Naive thymus-derived CD4-positive, alpha-beta T cell (primary cell): Measurements from ENCODE around the gene ADAMTS14. TPM values are rescaled to one million over a fixed set of nuclear protein-coding genes. Genes with fewer than 3 reads are reported as not detected.

Source experiments
- ATAC-seq: fragments of 150-1000 bp; cut with Tn5 transposase; 2 replicates; pipeline ENCODE4 v1.10.0; 2021; ENCODE audit warnings: mild to moderate bottlenecking, moderate library complexity
- CTCF ChIA-PET: fragments of 350-600 bp; sonication (Branson Sonifier 250); formaldehyde crosslinking; loops from one replicate; lab custom pipeline; 2021; ENCODE audit warnings: antibody characterized with exemption; lab: Charles Lee
- POLR2A ChIA-PET: fragments of 350-600 bp; sonication (Branson Sonifier 250); formaldehyde crosslinking; loops from one replicate; lab custom pipeline; 2021; ENCODE audit warnings: antibody characterized with exemption, inconsistent platforms; lab: Charles Lee
- DNase-seq, 9 donors: peaks; one replicate each; pipeline versions ENCODE4 v3.0.0 to v3.0.0-alpha.2; 2020 to 2022; ENCODE audit warnings: mixed read lengths in 1 of 9
- H3K27ac ChIP-seq: one replicate; pipeline ENCODE4 v1.7.0; 2013; ENCODE audit warnings: mild to moderate bottlenecking, low read depth, low read length, moderate library complexity
- H3K27me3 ChIP-seq, 2 donors: one replicate each; pipeline ENCODE4 v1.7.0; 2013; ENCODE audit warnings: low read length in 2 of 2, mild to moderate bottlenecking in 2 of 2, moderate library complexity in 2 of 2; ENCODE audit not compliant: control insufficient read depth in 2 of 2, insufficient read depth in 2 of 2
- H3K36me3 ChIP-seq, 3 experiments: 1 replicate in 2 of 3; 2 replicates in 1 of 3; pipeline ENCODE4 v1.7.0; 2013; ENCODE audit warnings: low read length in 3 of 3, mild to moderate bottlenecking in 3 of 3, moderate library complexity in 1 of 3; ENCODE audit not compliant: insufficient read depth in 3 of 3, control insufficient read depth in 2 of 3
- H3K4me1 ChIP-seq, 2 donors: one replicate each; pipeline ENCODE4 v1.7.0; 2013; ENCODE audit warnings: low read length in 2 of 2, mild to moderate bottlenecking in 2 of 2, moderate library complexity in 1 of 2; ENCODE audit not compliant: control insufficient read depth in 2 of 2, insufficient read depth in 2 of 2
- H3K4me3 ChIP-seq: 2 replicates; pipeline ENCODE4 v1.7.0; 2013; ENCODE audit warnings: mild to moderate bottlenecking, low read length
- H3K9me3 ChIP-seq, 3 experiments: 1 replicate in 2 of 3; 2 replicates in 1 of 3; pipeline ENCODE4 v1.7.0; 2013; ENCODE audit warnings: low read length in 3 of 3; ENCODE audit not compliant: control insufficient read depth in 2 of 3
- H3K27ac Mint-ChIP-seq, 9 donors: one replicate each; pipeline ENCODE4 v1.8.0; 2020 to 2022; ENCODE audit warnings: mixed read lengths in 9 of 9, mild to moderate bottlenecking in 8 of 9, moderate library complexity in 5 of 9, inconsistent platforms in 2 of 9
- H3K27me3 Mint-ChIP-seq, 5 donors: one replicate each; pipeline ENCODE4 v1.8.0; 2021 to 2022; ENCODE audit warnings: mixed read lengths in 5 of 5, mild to moderate bottlenecking in 1 of 5
- H3K36me3 Mint-ChIP-seq, 5 donors: one replicate each; pipeline ENCODE4 v1.8.0; 2020 to 2022; ENCODE audit warnings: mixed read lengths in 5 of 5, mild to moderate bottlenecking in 3 of 5, inconsistent platforms in 1 of 5
- H3K4me1 Mint-ChIP-seq, 7 donors: one replicate each; pipeline ENCODE4 v1.8.0; 2020 to 2022; ENCODE audit warnings: mixed read lengths in 7 of 7, mild to moderate bottlenecking in 3 of 7, inconsistent platforms in 1 of 7
- H3K4me3 Mint-ChIP-seq, 10 donors: one replicate each; pipeline ENCODE4 v1.8.0; 2020 to 2022; ENCODE audit warnings: mild to moderate bottlenecking in 10 of 10, mixed read lengths in 10 of 10, moderate library complexity in 6 of 10, inconsistent platforms in 2 of 10
- H3K9me3 Mint-ChIP-seq, 11 donors: one replicate each; pipeline ENCODE4 v1.8.0; 2020 to 2022; ENCODE audit warnings: mixed read lengths in 11 of 11, mild to moderate bottlenecking in 4 of 11, inconsistent platforms in 1 of 11, moderate library complexity in 1 of 11
- intact Hi-C, 2 donors: fragments of 100-400 bp; cut with micrococcal nuclease; formaldehyde crosslinking; loops; one replicate each; pipeline ENCODE4 v1.15.1; 2023
- polyA plus RNA-seq, 2 donors: library from polyadenylated mRNA; unstranded; fragments of 300-500 nt; fragmentation: Illumina TruSeq; gene quantifications; one replicate each; pipeline ENCODE4 v1.2.3, GENCODE V29; 2021
- total RNA-seq, 6 experiments: library from RNA in 5 of 6; stranded (reverse) in 5 of 6; gene quantifications; 1 replicate in 5 of 6; 2 replicates in 1 of 6; pipeline ENCODE4 v1.2.3 and lab custom pipeline; 2021 to 2026

Gene ADAMTS14
- total and polyA plus RNA-seq, 7 experiments from 2014 or later = 0.08 to 0.10 TPM; not detected in 5

GRCh38 chr10:70742537-70743429 lies 70.5 kb downstream of the ADAMTS14 start:
- intact Hi-C loops = no loop called here
- Mint-ChIP-seq H3K27ac (peak overlapping the region in 1 of 9 donors; percentile 16), H3K4me1 (peaks cover 0 to 23% (median 0%) of the 10 kb centered on the region in 7 donors), H3K9me3 (peaks cover 0 to 3% (median 0%) of the 10 kb centered on the region in 11 donors), H3K27me3 (no peaks in the 10 kb centered on the region), H3K36me3 (peaks cover 0 to 6% (median 0%) of the 10 kb centered on the region in 5 donors), H3K4me3 (peak overlapping the region in 1 of 10 donors; percentile 7)
- no peaks in the 10 kb centered on the region for H3K4me1 ChIP-seq
- H3K27ac ChIP-seq = no peak overlapping the region
- DNase-seq (no peak), ATAC-seq (no peak)
- POLR2A ChIA-PET = no interaction called here
- no peaks in the 10 kb centered on the region for H3K27me3 ChIP-seq
- no peaks in the 10 kb centered on the region for H3K36me3 ChIP-seq
- H3K9me3 ChIP-seq = no peaks in the 10 kb centered on the region
- no peak overlapping the region for H3K4me3 ChIP-seq
- CTCF ChIA-PET = no interaction called here

GRCh38 chr10:70743430-70743788 lies 71.1 kb downstream of the ADAMTS14 start:
- Histone ChIP-seq H3K4me1 (no peaks in the 10 kb centered on the region), H3K27me3 (no peaks in the 10 kb centered on the region), H3K4me3 (no peak overlapping the region), H3K27ac (no peak overlapping the region), H3K9me3 (no peaks in the 10 kb centered on the region), H3K36me3 (no peaks in the 10 kb centered on the region)
- ChIA-PET CTCF (no interaction called here), POLR2A (no interaction called here)
- intact Hi-C loops = no loop called here
- Mint-ChIP-seq H3K36me3 (peaks cover 0 to 6% (median 0%) of the 10 kb centered on the region in 5 donors), H3K27ac (peak overlapping the region in 1 of 9 donors; percentile 33), H3K4me1 (peaks cover 0 to 23% (median 0%) of the 10 kb centered on the region in 7 donors), H3K4me3 (peak overlapping the region in 1 of 10 donors; percentile 7), H3K9me3 (peaks cover 0 to 3% (median 0%) of the 10 kb centered on the region in 11 donors), H3K27me3 (no peaks in the 10 kb centered on the region)
- no peak for ATAC-seq
- DNase-seq = no peak

- POLR2A ChIA-PET = no interaction called here
- ATAC-seq = no peak
Observed at GRCh38 chr10:70743879-70744278, 71.6 kb downstream of the ADAMTS14 start.

GRCh38 chr10:70744617-70745143 lies 72.4 kb downstream of the ADAMTS14 start:
- H3K27me3 Mint-ChIP-seq = peaks cover 0 to 3% (median 0%) of the 10 kb centered on the region in 5 donors
- peaks cover 0 to 6% (median 0%) of the 10 kb centered on the region in 5 donors for H3K36me3 Mint-ChIP-seq
- no peak overlapping the region for H3K4me3 ChIP-seq
- H3K9me3 Mint-ChIP-seq = peaks cover 0 to 3% (median 0%) of the 10 kb centered on the region in 11 donors
- no peak overlapping the region for H3K4me3 Mint-ChIP-seq
- no peaks in the 10 kb centered on the region for H3K4me1 ChIP-seq
- intact Hi-C loops = no loop called here
- ChIA-PET CTCF (interaction anchor here (0.6 kb wide), 1 partner anchor 72 kb away, joined by 4 read pairs; no protein-coding TSS in a partner anchor), POLR2A (no interaction called here)
- ATAC-seq = peak; percentile 36
- DNase-seq = no peak
- no peak overlapping the region for H3K27ac ChIP-seq
- H3K27me3 ChIP-seq = no peaks in the 10 kb centered on the region
- H3K4me1 Mint-ChIP-seq = peaks cover 0 to 23% (median 0%) of the 10 kb centered on the region in 7 donors
- H3K9me3 ChIP-seq = no peaks in the 10 kb centered on the region
- peak overlapping the region in 1 of 9 donors; percentile 31 for H3K27ac Mint-ChIP-seq
- H3K36me3 ChIP-seq = no peaks in the 10 kb centered on the region

More at GRCh38 chr10:70743879-70744278, 71.6 kb downstream of the ADAMTS14 start:
- H3K9me3 Mint-ChIP-seq = peaks cover 0 to 3% (median 0%) of the 10 kb centered on the region in 11 donors
- H3K27me3 Mint-ChIP-seq = no peaks in the 10 kb centered on the region
- CTCF ChIA-PET = no interaction called here
- H3K4me1 Mint-ChIP-seq = peaks cover 0 to 23% (median 0%) of the 10 kb centered on the region in 7 donors
- no peak overlapping the region for H3K4me3 Mint-ChIP-seq
- H3K27ac ChIP-seq = no peak overlapping the region
- H3K27me3 ChIP-seq = no peaks in the 10 kb centered on the region
- H3K27ac Mint-ChIP-seq = no peak overlapping the region
- peaks cover 0 to 6% (median 0%) of the 10 kb centered on the region in 5 donors for H3K36me3 Mint-ChIP-seq
- no peak overlapping the region for H3K4me3 ChIP-seq
- intact Hi-C loops = no loop called here
- no peaks in the 10 kb centered on the region for H3K9me3 ChIP-seq
- H3K4me1 ChIP-seq = no peaks in the 10 kb centered on the region
- no peaks in the 10 kb centered on the region for H3K36me3 ChIP-seq
- no peak for DNase-seq

GRCh38 chr10:70745555-70745954 lies 73.2 kb downstream of the ADAMTS14 start:
- no peaks in the 10 kb centered on the region for H3K9me3 ChIP-seq
- intact Hi-C loops = no loop called here
- no peak overlapping the region for H3K27ac ChIP-seq
- H3K4me3 ChIP-seq = no peak overlapping the region
- ATAC-seq (no peak), DNase-seq (no peak)
- POLR2A ChIA-PET = no interaction called here
- no peaks in the 10 kb centered on the region for H3K4me1 ChIP-seq
- H3K9me3 Mint-ChIP-seq = peaks cover 0 to 3% (median 0%) of the 10 kb centered on the region in 11 donors
- peak overlapping the region in 1 of 9 donors; percentile 32 for H3K27ac Mint-ChIP-seq
- no peaks in the 10 kb centered on the region for H3K27me3 ChIP-seq
- peaks cover 0 to 20% (median 0%) of the 10 kb centered on the region in 7 donors for H3K4me1 Mint-ChIP-seq
- peaks cover 0 to 6% (median 0%) of the 10 kb centered on the region in 5 donors for H3K36me3 Mint-ChIP-seq
- H3K27me3 Mint-ChIP-seq = peaks cover 0 to 3% (median 0%) of the 10 kb centered on the region in 5 donors
- H3K4me3 Mint-ChIP-seq = no peak overlapping the region
- no peaks in the 10 kb centered on the region for H3K36me3 ChIP-seq
- CTCF ChIA-PET = no interaction called here

GRCh38 chr10:70747192-70747965 lies 75.1 kb downstream of the ADAMTS14 start:
- H3K27ac ChIP-seq = no peak overlapping the region
- Mint-ChIP-seq H3K4me1 (peaks cover 0 to 11% (median 0%) of the 10 kb centered on the region in 7 donors), H3K27me3 (peaks cover 0 to 3% (median 0%) of the 10 kb centered on the region in 5 donors), H3K9me3 (peaks cover 0 to 3% (median 0%) of the 10 kb centered on the region in 11 donors), H3K36me3 (peaks cover 0 to 6% (median 0%) of the 10 kb centered on the region in 5 donors), H3K27ac (peak overlapping the region in 1 of 9 donors; percentile 50), H3K4me3 (no peak overlapping the region)
- no peak overlapping the region for H3K4me3 ChIP-seq
- no peaks in the 10 kb centered on the region for H3K4me1 ChIP-seq
- DNase-seq (no peak), ATAC-seq (no peak)
- intact Hi-C loops = no loop called here
- ChIA-PET POLR2A (no interaction called here), CTCF (no interaction called here)
- H3K9me3 ChIP-seq = no peaks in the 10 kb centered on the region
- no peaks in the 10 kb centered on the region for H3K27me3 ChIP-seq
- H3K36me3 ChIP-seq = no peaks in the 10 kb centered on the region
